HG02588 (cell line): ENCODE data around the gene FAM222A.

Experiments used
- ATAC-seq: cut with Tn5 transposase; IDR thresholded peaks from one replicate; pipeline ENCODE4 v1.9.1; 2021; ENCODE audit warnings: mild to moderate bottlenecking, moderate library complexity; ENCODE audit not compliant: unreplicated experiment

FAM222A gene

DNA sequence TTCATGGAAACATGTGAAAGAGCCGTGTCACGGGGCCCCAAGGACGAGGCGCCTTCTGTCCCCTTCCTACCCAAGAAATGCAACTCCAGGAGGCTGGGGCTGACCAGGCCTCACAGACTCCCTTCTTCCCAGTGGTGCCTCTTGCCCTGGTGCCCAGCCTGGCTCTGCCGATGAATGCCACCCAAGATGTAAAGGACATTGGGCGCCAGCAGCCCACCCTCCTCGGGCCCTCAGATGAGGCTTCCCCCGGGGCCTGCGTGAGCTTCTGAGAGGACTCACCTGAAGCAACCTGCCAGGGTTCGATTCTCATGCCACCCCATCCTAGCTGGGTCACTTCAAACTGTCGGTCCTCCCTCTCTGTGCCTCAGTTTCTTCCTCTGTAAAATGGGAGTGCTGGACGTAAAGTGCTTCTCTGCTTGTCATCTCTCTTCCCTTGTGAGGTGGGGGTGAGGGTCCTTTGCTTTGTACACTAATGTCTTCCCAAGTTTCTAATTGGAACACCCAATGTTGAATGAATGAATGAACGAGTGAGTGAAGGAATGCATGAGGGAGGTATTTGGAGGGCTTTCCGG lies 10.8 kb downstream of the FAM222A start:
- ATAC-seq, result no peak

DNA sequence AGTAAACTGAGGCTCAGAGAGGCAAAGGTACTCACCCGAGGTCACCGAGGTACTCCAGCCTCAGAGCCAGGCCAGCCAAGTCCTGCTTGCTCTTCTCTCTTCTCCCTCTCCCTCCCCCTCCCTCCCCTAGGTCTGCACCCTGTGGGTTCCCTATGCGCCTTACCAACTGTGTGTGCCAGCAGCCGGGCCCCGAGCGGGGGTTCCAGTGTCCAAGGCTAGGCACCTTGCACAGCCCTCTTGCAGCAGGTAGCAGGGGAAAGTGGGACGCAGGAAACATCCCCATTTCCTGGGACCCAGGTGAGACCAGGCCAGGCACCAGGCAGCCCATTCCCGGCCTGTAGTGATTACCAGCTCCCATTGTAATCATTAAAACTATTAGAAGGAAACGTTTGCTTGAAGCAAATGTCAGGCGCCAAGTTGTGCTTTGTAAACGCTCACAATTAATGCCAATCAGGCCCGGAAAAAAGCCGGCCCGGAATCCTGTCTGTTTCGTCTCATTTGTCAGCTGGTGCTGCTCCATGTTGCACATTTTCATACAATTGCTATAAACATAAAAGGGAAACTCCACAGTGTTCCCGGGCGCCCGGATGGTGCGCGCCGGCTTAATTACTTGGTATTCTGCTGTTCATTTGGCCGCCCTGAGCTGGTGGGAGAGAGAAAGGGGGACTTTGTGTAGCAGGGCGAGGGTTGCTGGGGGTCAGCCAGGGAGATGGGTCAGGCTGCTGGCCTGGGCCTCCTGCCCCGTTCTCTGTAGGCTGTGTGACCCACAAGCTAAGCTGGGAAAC lies 11.9 kb downstream of the FAM222A start:
- no peak for ATAC-seq

DNA sequence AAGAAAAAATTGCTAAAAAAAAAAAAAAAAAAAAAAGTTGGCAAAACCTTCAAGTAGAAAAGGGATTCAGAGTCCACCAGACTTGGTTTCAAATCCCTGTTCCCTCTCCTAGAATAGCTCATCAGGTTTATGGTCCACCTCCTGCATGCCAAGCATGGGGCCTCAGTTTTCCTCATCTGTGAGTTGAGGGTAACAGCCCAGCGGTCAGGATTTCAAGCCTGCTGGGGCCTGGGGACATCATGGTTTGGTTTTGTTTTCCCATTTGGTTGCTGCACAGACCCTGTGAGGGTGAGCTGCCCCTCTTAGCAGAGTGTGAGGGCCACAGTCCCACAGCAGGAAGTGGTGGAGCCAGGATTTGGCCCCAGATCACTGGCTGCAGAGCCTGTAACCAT lies 12.5 kb downstream of the FAM222A start:
- no peak for ATAC-seq

DNA sequence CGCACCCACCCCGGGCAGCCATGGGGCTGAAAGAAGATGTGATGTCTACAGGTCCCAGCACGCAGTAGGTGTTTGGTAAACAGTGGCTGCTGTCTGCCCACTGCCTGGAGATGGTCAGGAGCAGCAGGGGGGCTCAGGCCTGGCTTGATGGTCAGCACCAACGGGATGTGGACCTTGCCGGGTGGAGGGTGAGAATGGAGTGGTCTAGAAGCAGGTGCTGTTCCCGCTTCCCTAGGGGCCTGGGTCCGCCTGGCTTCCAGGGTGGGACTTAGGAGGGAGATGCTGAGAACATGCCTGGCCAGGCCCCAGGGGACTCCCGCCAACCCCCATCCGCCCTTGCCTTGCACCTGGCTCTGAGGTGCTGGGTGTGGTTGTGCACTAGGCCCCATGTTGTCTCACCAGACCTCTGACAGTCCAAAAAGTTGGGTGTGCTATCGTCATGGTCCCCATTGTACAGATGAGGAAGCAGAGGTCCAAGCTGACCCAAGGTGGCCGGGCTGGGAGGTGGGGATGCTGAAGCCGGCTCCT lies 12.9 kb downstream of the FAM222A start:
- no peak for ATAC-seq

DNA sequence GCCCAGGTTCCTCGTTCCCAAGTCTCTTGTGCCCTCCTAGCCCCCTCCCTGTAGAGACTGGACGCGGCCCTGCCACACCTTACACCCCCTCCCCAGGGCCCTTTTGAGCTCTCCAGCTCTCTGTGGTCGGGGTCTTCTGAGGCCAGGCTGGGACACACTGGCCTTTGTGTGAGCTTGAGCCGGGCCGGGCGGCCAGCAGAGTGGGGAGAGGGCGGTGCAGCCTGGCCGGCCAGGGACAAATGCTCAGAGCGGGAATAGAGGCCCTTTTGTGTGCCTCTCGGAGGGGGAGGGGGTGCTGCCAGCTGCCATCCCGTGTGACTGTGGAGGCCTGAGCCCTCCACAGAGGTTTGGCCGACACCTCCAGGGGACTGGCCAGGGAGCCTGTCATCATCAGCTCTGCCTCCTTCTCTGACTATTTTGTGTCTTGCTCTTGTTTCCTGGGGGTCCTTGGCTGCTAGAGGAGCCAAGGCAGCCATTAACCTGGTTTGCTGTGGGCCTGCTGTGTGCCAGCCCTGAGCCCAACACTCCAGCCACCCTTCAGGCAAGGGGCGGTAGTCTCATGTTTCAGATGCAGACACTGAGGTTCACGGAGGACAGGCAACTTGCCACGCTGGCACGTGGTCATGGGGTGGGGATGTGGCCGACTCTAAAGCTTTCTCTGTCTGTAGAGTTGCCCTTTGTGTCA lies 13.6 kb downstream of the FAM222A start:
- ATAC-seq, result no peak

DNA sequence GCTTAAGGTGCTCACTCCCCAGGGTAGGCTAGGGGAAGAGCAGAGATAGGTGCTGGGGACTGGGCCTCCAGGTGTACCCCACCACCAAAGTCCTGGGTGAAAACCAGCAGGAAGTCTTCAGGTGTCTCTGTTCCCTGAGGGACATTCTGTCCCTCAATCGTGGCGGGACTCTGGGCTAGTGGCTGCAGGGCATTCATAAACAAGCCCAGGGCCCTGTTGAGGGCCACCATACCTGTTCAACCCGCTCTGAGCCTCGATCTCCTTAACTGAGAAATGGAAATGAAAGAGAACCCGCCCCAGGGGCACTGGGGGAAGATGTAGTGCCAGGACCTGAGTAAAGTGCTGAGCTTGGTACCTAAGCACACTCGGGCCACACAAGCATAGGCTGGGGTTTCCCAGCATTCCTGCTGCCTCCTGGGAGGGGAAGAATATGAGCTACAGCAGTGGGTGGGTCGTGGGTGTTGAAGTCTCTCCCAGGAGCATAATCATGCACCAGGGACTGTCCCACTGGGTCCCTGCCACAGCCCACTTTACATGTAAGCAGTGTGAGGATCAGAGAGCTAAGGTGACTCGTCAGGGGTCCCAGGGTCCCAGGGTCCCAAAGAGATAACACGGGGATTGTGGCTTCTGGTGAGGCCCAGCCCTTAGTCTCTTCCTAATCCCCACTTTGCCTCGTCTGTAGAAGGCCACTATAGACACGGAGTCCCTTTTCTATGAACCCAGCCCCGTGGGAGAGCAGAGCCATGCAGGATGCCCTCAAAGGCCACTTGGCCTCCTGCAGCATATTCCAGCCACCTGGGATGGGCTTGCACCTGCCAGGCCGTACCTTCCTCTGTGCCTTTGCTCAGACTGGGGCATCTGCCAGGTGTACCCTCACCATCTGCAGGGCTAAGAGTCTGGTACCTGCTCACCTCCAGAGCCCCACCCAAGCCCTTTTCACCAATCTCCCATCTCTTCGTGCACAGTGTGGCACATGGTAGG lies 14.4 kb downstream of the FAM222A start:
- no peak for ATAC-seq

DNA sequence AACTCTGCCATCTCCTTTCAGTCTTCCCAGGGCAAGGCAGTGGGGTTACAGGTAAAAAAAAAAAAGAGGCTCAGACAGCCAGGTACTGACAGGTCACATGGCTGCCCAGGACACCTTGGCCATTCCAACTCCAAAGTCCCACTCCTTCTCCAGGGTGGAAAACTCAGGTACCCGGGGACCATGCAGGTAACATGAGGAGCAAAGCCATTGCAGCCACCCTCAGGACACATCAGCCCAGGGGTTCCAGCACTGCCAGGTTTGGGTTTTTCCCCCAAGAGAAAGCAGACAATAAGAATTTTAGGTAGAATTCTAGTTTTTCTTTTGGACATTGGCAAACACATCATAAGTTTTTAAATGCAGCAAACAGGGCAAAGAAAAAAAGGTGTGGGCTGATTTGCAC lies 15.3 kb downstream of the FAM222A start:
- no peak for ATAC-seq

DNA sequence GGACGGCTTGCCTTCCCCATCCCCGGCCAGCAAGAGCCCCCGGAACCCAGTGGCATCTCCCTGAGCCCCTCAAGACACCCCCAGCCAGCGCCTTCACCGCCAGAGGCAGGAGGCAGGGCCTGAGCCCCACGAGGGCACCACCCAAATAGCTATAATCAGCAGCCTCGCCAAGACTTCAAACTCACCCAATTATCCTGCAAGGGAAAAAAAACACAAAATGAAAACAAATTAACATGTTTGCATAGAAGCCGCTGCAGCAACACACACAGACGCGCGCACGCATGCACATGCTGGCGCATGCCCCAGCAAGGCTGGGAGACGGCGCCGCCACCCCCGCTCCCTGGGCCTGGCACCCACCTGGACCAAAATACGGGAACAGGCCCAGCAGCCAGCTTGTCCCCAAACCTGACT lies 15.8 kb downstream of the FAM222A start:
- no peak for ATAC-seq

DNA sequence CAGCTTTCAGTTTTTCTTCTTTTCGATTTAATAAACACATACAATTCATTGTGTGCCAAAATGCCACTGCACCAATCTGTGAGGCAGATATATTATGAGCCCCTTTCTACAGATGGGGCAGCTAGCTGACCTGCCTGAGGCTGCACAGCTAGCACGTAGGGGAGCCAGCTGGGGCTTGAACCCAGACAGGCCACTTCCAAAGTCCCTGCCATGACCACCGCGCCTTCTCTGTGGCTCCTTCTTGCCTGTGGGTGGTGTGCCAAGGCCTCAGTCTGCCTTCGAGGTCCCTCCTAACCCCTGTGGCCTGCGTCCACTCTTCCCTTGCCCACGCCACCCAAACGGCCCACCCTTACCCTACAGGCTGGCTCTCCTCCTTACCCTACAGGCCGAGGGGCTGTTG lies 16.2 kb downstream of the FAM222A start:
- no peak for ATAC-seq

DNA sequence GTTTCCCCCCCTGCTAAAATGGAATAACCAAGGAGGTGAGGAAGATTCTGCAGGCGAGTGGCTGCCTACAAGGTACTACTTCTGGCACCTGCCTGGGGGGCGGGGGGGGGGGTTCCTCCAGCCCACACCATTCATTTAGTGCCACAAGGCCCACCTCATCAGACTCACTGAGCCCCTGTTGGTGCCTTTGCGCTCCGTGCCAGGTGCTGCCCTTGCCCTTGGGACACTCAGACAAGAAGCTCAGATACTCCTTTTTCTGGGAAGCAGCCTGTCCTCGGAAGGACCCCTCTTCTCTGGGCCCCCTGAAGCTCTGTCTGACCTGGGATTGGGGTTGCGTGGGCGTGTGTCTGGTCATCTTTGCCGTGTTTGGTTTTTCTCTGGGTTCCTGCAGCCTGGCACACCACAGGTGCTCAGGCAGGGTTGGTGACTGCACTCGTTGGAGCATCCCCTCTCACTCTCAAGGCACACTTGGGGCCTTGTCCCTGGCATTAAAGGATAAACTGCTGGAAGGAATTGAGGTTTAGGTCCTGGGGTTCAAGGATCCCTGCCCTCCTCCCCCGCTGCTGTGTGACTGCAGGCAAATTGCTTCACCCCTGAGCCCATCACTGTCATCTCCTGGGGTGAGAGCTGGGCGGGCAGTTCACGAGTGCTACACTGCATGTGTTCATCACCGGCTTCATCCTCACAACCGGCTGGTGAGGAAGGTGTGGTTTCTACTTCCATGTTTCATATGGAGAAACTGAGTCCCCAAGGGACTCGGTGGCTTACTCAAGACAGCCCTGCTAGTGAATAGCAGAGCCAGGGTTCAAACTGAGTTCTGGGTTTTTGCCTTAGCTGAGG lies 16.9 kb downstream of the FAM222A start:
- ATAC-seq, result no peak

DNA sequence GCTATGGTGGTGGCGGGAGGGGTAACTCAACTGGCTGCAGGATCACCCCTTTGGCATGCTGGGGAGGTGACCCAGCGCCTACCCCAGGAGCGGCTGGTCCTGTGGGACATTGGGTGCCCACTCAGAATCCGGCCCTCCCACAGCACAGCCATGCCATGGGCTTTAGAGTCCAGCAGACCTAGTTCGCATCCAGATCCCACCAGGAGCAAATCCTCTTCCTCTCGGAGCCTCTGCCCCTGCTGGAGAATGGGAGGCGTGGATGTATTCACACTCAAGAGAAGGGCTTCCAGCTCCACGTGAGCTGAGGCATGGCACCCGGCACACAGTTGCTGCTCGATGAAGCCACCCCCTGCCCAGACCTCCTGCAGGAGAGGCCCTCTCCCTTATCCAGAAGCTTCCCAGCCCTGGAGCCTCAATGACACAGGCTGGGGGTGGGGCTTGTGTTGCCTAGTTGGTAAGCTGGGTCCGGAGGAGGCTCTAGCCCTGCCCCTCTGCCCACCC lies 17.7 kb downstream of the FAM222A start:
- no peak for ATAC-seq

DNA sequence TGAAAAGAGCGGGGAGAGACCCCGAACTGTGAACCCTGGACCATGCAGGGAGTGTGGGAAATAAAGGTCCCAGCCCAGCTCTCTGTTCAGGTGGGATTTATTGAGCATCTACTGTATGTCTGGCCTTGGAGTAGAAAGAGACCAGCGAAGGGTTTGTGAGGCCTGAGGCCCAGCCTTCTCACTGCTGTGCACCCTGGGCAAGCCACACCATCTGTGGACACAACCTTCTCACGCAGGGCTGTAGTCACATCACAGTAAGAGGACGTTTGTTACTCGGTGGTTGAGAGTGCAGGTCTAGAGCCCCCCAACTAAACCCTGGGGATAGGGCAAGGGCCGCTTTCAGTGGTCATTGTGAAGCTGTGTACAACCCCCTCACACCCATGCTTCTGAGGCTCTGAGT lies 18.2 kb downstream of the FAM222A start:
- no peak for ATAC-seq

DNA sequence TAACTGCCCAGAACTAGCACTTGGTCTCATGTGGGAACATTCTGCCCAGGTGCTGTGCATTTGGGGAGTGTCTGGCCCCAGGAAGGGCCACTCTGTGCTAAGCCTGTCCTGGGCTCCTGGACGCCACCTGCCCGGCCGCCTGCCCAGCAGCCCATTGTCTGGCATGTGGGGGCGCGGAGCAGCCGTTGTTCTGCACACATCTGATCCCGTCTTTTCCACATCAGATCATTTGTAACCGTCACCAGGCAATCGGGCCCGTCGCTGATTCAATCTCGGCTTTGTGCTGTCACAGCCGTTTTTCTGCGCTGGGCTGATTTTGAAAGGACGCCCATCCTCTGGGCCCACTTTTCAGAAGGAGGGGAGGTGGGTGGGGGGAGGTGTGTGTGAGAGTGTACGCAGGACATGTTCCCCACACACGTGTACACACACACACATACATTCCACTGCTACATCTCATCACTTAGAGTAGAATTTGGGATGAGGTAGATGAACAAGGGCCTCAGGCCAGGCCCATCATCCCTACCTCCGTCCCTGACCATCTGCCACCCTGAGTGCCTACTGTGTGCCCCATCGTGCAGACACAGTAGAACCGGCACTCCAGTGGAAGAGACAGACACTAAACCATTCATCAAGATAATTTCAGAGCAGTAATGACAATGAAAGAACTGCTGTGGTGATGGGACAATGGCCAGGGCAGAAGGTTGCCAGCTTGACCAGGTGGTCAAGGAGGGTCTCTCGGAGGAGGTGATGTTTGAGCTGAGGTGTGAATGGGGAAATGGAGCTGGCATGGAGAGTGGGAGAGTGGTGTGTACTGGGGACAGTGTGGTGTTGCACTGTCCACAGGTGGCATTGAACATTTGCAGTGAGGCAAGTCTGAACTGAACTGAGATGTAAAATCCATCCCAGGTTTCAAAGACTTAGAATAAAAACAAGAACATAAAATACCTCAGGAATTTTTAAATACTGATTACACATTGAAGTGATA lies 19.0 kb downstream of the FAM222A start:
- no peak for ATAC-seq

DNA sequence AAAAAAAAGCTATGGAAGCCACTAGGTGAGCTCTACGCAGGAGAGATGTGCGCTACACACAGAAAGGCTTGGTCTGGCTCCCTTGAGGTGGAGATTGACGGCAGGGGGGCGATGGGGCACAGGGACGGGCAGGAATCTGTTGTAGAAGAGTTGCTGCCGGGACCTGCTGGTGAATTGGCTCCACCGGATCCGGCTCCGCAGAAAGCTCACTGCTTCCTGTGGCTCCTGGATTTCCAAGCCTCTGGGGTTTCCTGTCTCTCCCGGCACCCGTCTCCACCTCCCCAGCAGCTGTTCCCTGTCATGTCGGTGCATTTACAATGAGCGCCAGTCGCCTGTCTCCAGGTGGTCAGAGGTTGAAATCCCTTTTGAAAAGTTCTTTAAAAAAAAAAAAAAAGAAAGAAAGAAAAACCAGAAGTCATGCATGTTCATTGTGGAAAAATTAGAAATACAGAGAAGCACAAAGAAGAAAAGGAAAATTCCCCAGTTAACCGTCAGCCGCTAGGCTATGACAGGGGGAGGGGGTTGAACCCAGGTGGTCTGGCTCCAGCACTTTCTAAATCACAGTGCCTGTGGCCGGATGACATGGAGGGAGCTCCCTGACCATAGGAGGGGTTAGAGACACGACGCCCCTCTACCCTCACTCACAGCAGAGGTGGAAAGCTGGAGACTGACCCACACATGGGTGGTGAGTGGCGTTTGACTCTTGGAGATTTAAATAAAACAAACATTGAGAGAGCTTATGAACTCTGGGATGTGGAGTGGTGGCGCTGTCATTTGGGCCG lies 20.8 kb downstream of the FAM222A start:
- ATAC-seq, result no peak

DNA sequence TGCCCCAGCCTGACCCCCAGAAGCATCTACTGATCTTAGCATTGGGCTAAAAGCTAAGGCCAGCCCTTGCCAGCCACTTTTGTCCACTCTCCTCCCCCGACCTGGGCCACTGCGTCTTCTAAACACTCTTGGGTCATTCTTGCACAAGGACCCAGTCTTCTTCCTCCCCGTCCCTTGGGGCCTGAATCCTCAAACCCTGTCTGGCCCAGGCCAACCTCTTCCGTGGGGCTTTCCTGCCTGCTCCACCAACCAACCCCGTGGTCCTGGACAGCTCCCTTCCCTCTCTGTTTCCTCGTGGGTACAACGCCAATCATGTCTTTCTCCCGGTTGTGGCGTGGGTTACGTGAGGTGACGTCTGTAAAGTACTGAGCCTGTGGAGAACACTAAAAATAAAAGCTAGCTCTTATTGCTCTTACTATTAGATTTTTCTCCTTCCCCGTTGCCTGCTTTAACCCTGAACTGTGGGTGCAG lies 21.5 kb downstream of the FAM222A start:
- no peak for ATAC-seq

DNA sequence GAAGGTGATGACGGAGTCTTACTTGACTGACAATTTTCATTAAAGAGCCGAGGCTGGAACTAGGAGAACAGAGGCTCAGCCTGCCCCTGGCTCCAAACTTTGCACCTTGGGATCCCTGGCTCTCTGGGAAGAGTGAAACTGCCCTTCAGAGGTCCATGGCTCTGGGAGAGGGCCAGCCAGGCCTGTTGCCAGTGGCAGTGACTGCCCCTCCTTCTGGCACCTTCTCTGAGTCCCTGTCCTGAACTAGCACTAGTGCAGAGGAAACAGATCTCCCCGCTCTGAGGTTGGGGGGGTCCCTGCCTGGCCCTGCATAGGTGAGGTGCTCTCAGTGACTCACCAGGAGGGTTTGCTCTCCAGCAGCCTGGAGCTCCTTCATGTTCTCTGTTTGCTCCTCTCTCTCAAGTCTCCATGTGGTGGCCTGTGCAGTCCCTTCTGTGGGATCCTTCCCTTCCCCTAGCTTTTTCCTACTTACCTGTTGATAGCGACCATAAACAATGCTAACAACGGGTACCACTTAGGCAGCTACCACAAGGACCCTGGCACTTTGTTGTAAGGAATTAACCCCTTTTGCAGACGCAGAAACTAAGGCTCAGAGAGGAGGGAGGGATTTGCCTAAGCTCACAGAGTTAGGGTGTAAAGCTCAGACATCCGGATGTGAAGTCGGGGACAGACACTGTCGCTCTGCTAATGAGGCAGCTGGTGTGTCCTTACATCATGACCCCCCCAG lies 22.4 kb downstream of the FAM222A start:
- ATAC-seq, result no peak

DNA sequence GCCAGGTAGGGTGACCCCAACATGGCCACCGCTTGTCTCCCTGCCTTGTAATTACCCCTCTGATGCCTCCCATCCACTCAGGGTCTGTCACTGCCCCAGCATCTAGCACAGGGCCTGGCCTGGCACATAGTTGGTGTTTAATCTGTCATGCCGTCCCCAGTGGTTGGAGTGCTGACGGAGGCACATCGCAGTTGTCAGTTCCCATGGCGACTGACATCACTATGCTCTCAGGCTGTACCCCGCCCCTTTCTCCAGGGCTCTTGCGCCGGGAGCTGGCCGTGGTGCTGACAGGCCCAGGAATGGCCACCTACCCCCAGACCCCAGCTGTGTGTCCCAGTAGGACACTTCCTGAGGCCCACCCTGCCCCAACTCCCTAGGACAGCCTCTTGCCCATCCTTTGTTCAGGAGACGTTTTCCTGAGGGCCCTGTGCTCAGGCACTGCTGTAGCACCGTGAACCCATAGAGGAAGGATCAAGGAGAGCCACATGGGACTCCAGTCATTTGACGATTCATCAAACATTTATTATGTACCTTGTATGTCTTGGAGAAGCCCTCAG lies 23.0 kb downstream of the FAM222A start:
- ATAC-seq, result no peak
